Tibial nerve (tissue), 4 donors: ENCODE measurements around the gene CAPZA2. TPM values are rescaled to one million over a fixed set of nuclear protein-coding genes. Genes with fewer than 3 reads are reported as not detected.

Experiments used
- DNase-seq, 2 donors: peaks; one replicate each; pipeline ENCODE4 v3.0.0-alpha.2; 2019; ENCODE audit warnings: low spot score in 2 of 2
- H3K27ac ChIP-seq, 4 donors: fragments of 200-600 bp; sonication (generic) in 3 of 4; one replicate each; pipeline ENCODE4 v1.5.1; 2017 to 2019; ENCODE audit warnings: mild to moderate bottlenecking in 1 of 4
- H3K27me3 ChIP-seq, 2 donors: fragments of 200-600 bp; sonication (generic) in 1 of 2; one replicate each; pipeline versions ENCODE4 v1.5.1 to v1.6.0; 2017 to 2019
- H3K36me3 ChIP-seq, 3 donors: fragments of 200-600 bp; sonication (generic); one replicate each; pipeline ENCODE4 v1.5.1; 2018 to 2019
- H3K4me1 ChIP-seq, 4 donors: fragments of 200-600 bp; sonication (generic) in 3 of 4; one replicate each; pipeline ENCODE4 v1.5.1; 2017 to 2019
- H3K4me3 ChIP-seq, 4 donors: fragments of 200-600 bp; sonication (generic) in 3 of 4; one replicate each; pipeline ENCODE4 v1.5.1; 2017 to 2019; ENCODE audit warnings: mild to moderate bottlenecking in 1 of 4, moderate library complexity in 1 of 4
- H3K9me3 ChIP-seq, 4 donors: fragments of 200-600 bp; sonication (generic) in 3 of 4; one replicate each; pipeline ENCODE4 v1.5.1; 2017 to 2019
- CTCF ChIP-seq, 5 experiments: fragments of 200-600 bp in 3 of 5; fragments of 450-650 bp in 2 of 5; sonication (generic) in 3 of 5; IDR thresholded peaks; one replicate each; pipeline ENCODE4 v1.5.1; 2016 to 2019; ENCODE audit warnings: antibody characterized with exemption in 5 of 5, mild to moderate bottlenecking in 3 of 5, moderate library complexity in 2 of 5
- EP300 ChIP-seq, 2 donors: sonication (generic); formaldehyde crosslinking; IDR thresholded peaks; one replicate each; pipeline ENCODE4 v1.6.1; 2017; ENCODE audit warnings: antibody characterized with exemption in 2 of 2, mild to moderate bottlenecking in 1 of 2
- POLR2A ChIP-seq, 2 donors: fragments of 450-650 bp; IDR thresholded peaks; one replicate each; pipeline ENCODE4 v1.6.1; 2017; ENCODE audit warnings: antibody characterized with exemption in 2 of 2, mild to moderate bottlenecking in 2 of 2, moderate library complexity in 2 of 2
- WGBS, 2 donors: methylation state at CpG; one replicate each; pipeline ENCODE4 v1.1.5; 2018; 5-methylcytosine and 5-hydroxymethylcytosine counted together
- total RNA-seq, 4 donors: library from RNA; depleted of rRNA; stranded (reverse); fragments of >200 nt; gene quantifications; one replicate each; pipeline ENCODE4 v1.1.0, GENCODE V29; 2016

The CAPZA2 gene
- total RNA-seq, 4 donors from 2014 or later: 55.5 to 127 (median 99.2) TPM

- no peaks in the 10 kb centered on the region for H3K27me3 ChIP-seq
- no peaks in the 10 kb centered on the region for H3K36me3 ChIP-seq
- H3K4me1 ChIP-seq: no peaks in the 10 kb centered on the region
- H3K27ac ChIP-seq: no peak overlapping the region
- H3K4me3 ChIP-seq: no peak overlapping the region
- TF ChIP-seq EP300 (IDR thresholded peaks at IDR 0.05) (no peak), CTCF (IDR thresholded peaks at IDR 0.05) (no peak), POLR2A (IDR thresholded peaks at IDR 0.05) (no peak)
- no peaks in the 10 kb centered on the region for H3K9me3 ChIP-seq
- no peak for DNase-seq
Measured at GRCh38 chr7:116824449-116824848, 37.9 kb upstream of the CAPZA2 start.

GRCh38 chr7:116828281-116828680, 34.1 kb upstream of the CAPZA2 start:
- H3K4me1 ChIP-seq: no peaks in the 10 kb centered on the region
- no peaks in the 10 kb centered on the region for H3K9me3 ChIP-seq
- H3K27ac ChIP-seq: no peak overlapping the region
- no peaks in the 10 kb centered on the region for H3K27me3 ChIP-seq
- H3K4me3 ChIP-seq: no peak overlapping the region
- TF ChIP-seq POLR2A (IDR thresholded peaks at IDR 0.05): no peak
- no peak for TF ChIP-seq EP300 (IDR thresholded peaks at IDR 0.05)
- TF ChIP-seq CTCF (IDR thresholded peaks at IDR 0.05): no peak
- DNase-seq: no peak
- WGBS, 2 donors: 92 to 98% methylated on average over 4 of the region's 4 CpGs
- no peaks in the 10 kb centered on the region for H3K36me3 ChIP-seq

- H3K36me3 ChIP-seq: no peaks in the 10 kb centered on the region
Measured at GRCh38 chr7:116829041-116829440, 33.3 kb upstream of the CAPZA2 start.

GRCh38 chr7:116829493-116829892, 32.9 kb upstream of the CAPZA2 start:
- Histone ChIP-seq H3K36me3 (no peaks in the 10 kb centered on the region), H3K4me3 (no peak overlapping the region), H3K27ac (no peak overlapping the region), H3K9me3 (no peaks in the 10 kb centered on the region), H3K4me1 (no peaks in the 10 kb centered on the region), H3K27me3 (no peaks in the 10 kb centered on the region)
- TF ChIP-seq EP300 (IDR thresholded peaks at IDR 0.05): no peak
- TF ChIP-seq POLR2A (IDR thresholded peaks at IDR 0.05): no peak
- TF ChIP-seq CTCF (IDR thresholded peaks at IDR 0.05): no peak
- no peak for DNase-seq

More at GRCh38 chr7:116829041-116829440, 33.3 kb upstream of the CAPZA2 start:
- no peak for TF ChIP-seq POLR2A (IDR thresholded peaks at IDR 0.05)
- no peak for TF ChIP-seq EP300 (IDR thresholded peaks at IDR 0.05)
- TF ChIP-seq CTCF (IDR thresholded peaks at IDR 0.05): no peak
- Histone ChIP-seq H3K4me1 (no peaks in the 10 kb centered on the region), H3K27me3 (no peaks in the 10 kb centered on the region), H3K9me3 (no peaks in the 10 kb centered on the region), H3K4me3 (no peak overlapping the region), H3K27ac (no peak overlapping the region)
- WGBS, 2 donors: 79 to 82% methylated on average over 3 of the region's 3 CpGs
- DNase-seq: no peak

- no peak for DNase-seq
- 63 to 65% methylated on average over 2 of the region's 2 CpGs for WGBS, 2 donors
Measured at GRCh38 chr7:116832692-116833091, 29.7 kb upstream of the CAPZA2 start.

More at GRCh38 chr7:116832692-116833091, 29.7 kb upstream of the CAPZA2 start:
- no peaks in the 10 kb centered on the region for H3K27me3 ChIP-seq
- TF ChIP-seq POLR2A (IDR thresholded peaks at IDR 0.05) (no peak), CTCF (IDR thresholded peaks at IDR 0.05) (no peak), EP300 (IDR thresholded peaks at IDR 0.05) (no peak)
- H3K9me3 ChIP-seq: no peaks in the 10 kb centered on the region
- no peaks in the 10 kb centered on the region for H3K36me3 ChIP-seq
- H3K27ac ChIP-seq: no peak overlapping the region
- H3K4me3 ChIP-seq: no peak overlapping the region
- no peaks in the 10 kb centered on the region for H3K4me1 ChIP-seq
